Mucosa of descending colon (tissue), 3 donors: ENCODE measurements around the gene LHPP. TPM values are rescaled to one million over a fixed set of nuclear protein-coding genes. Genes with fewer than 3 reads are reported as not detected.

ENCODE experiments used
- ATAC-seq: fragments of 200-7000 bp; cut with Tn5 transposase; one replicate; pipeline ENCODE4 v1.9.1; 2020; ENCODE audit warnings: mild to moderate bottlenecking, moderate library complexity
- DNase-seq, 3 donors: peaks; one replicate each; pipeline ENCODE4 v3.0.0-alpha.2; 2020
- H3K36me3 ChIP-seq: fragments of 200-600 bp; one replicate; pipeline ENCODE4 v1.8.0; 2021; ENCODE audit warnings: low read depth, mild to moderate bottlenecking
- H3K4me1 ChIP-seq: fragments of 200-600 bp; one replicate; pipeline ENCODE4 v1.8.0; 2021; ENCODE audit warnings: low read depth, mild to moderate bottlenecking
- H3K4me3 ChIP-seq: fragments of 200-600 bp; one replicate; pipeline ENCODE4 v1.8.0; 2021; ENCODE audit warnings: mild to moderate bottlenecking
- H3K9me3 ChIP-seq: fragments of 200-600 bp; one replicate; pipeline ENCODE4 v1.8.0; 2021; ENCODE audit warnings: mild to moderate bottlenecking
- intact Hi-C, 2 donors: fragments of 100-400 bp; cut with DNase I in 1 of 2; cut with micrococcal nuclease in 1 of 2; formaldehyde crosslinking; loops; one replicate each; pipeline versions ENCODE4 v1.11.0 to v1.11.1; 2022; cut with DNase I, micrococcal nuclease
- total RNA-seq, 3 donors: library from RNA; stranded (reverse); fragmentation: NEBNext Ultra II Directional in 2 of 3; extraction: Animal tissue kit (Norgen Biotek cat#: 25700) in 2 of 3; gene quantifications; one replicate each; pipeline versions ENCODE4 v1.2.1 to v1.2.4, GENCODE V29; 2021 to 2023
- TF ChIP-seq, protein P1 (sequence below): fragments of 200-600 bp; IDR thresholded peaks from one replicate; pipeline ENCODE4 v1.8.0; 2022; ENCODE audit warnings: antibody characterized with exemption, mild to moderate bottlenecking
- donor health status: DM: no; HTN: no; CAD: no; lungs with moderate emphysema.
- donor health status: DM: no; HTN: no; CAD: no.
- donor health status: DM: no; HTN: yes; CAD: no.

Gene LHPP
- total RNA-seq, 3 donors from 2014 or later = 19.7 to 46.7 (median 26.5) TPM

DNA sequence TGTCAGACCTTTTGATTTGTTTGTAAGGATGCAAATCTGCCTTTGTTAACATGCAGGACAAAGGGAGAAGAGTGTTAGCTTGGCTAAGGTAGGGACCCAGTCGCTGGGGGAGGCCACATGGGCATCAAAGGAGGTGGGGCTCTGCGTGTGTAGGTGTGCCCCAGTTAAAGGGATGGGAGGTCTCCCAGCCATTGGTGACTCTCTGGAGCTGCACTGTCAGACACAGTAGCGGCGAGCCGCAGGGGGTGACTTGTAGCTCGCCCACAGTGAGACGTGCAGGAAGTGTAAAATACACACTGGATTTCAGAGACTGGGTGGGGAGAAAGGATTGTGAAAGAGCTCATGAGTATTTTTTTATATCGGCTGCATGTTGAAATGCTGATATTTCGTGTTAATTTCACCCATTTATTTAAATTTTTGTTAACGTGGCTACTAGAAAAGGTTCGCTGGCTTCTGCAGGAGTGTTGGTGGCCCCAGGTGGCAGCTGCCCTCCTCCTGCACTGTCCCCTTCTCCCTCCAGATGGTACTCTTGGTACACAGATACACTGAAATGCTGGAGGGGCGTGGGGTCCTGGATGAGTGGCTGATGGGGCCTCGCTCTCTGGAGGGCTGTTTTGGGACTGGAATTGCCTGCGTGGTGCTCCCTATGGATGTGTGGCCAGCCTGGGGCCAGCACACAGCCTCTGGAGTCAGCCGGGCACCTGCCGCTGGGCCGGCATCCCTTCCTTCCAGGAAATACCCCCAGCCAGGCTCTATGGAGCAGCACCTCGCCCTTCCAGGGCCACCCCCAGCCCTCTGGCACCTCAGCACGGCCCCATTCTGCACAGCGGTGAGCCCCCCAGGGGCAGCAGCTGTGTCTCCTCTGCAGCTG, 59.2 kb downstream of the LHPP start:
- Histone ChIP-seq H3K36me3 (no peaks in the 10 kb centered on the region), H3K9me3 (no peaks in the 10 kb centered on the region), H3K4me1 (peaks cover 15% of the 10 kb centered on the region), H3K4me3 (no peak overlapping the region)
- DNase-seq (peak in 1 of 3 donors; percentile 36), ATAC-seq (no peak)
- TF ChIP-seq, protein P1, sequence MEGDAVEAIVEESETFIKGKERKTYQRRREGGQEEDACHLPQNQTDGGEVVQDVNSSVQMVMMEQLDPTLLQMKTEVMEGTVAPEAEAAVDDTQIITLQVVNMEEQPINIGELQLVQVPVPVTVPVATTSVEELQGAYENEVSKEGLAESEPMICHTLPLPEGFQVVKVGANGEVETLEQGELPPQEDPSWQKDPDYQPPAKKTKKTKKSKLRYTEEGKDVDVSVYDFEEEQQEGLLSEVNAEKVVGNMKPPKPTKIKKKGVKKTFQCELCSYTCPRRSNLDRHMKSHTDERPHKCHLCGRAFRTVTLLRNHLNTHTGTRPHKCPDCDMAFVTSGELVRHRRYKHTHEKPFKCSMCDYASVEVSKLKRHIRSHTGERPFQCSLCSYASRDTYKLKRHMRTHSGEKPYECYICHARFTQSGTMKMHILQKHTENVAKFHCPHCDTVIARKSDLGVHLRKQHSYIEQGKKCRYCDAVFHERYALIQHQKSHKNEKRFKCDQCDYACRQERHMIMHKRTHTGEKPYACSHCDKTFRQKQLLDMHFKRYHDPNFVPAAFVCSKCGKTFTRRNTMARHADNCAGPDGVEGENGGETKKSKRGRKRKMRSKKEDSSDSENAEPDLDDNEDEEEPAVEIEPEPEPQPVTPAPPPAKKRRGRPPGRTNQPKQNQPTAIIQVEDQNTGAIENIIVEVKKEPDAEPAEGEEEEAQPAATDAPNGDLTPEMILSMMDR = no peak
- intact Hi-C loops = no loop called here

DNA sequence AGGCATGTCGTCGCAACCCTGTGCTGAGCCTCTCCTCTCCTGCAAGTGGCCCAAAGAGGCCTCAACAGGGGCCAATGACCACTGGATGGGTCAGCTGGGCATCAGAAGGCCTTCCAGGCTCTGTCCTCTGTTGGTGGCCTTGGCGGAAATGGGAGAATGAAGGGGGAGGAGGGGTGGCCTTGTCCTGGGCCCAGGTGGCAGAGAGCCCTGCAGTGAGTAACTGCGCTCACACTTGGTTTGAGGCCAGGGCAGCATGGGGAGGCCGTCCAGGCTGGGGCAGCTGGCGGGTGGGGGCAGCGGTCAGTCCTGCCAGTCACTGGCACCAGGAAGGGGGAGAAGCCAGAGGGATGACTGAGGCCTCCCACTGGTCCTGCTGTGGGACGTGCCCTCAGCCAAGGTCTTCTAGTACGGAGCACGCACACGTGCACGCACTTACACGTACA, 59.8 kb downstream of the LHPP start:
- peak in 1 of 3 donors; percentile 26 for DNase-seq
- TF ChIP-seq, protein P1 = no peak
- Histone ChIP-seq H3K4me1 (peaks cover 15% of the 10 kb centered on the region), H3K4me3 (no peak overlapping the region), H3K9me3 (no peaks in the 10 kb centered on the region), H3K36me3 (no peaks in the 10 kb centered on the region)
- ATAC-seq = no peak
- intact Hi-C loops = no loop called here

DNA sequence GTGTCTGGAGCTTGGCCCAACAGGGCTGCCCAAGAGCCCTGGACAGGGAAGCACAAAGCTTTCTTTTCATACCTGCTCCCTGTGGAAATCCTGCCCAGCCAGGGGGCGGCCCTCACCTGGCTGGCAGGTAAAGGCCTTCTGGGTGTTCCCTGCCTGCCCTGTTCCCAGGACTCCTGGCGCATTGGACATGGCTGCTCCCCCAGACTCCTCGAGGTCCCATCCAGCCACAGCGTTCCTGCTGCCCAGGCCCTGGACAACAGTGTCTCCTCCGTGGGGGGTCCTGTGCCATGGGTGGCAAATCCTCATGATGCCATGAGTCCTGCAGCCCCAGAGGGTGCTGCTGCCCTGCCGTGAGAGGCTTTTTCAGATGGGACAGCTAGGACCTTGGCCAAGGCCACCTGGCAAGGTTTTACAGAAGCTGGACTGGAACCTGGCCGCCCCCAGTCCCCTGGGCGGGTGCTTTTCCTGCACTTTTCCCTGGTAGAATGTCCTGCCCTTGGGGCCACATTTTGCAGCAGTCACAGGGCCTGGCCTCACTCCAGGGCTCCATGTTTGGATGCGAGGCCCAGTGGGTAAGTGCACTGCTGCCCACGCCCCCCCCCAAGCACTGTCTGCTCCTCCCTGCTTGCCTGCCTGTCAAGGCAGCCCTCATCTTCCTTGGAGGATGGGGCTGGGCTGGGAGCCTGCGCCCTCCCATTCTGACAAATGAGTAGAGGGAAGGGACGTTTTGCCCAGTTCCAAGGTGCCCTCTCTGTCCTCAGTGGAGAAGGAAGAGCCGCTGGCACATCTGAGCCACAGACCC, 60.7 kb downstream of the LHPP start:
- Histone ChIP-seq H3K4me1 (peaks cover 15% of the 10 kb centered on the region), H3K9me3 (no peaks in the 10 kb centered on the region), H3K4me3 (no peak overlapping the region), H3K36me3 (no peaks in the 10 kb centered on the region)
- ATAC-seq (no peak), DNase-seq (peak in 1 of 3 donors; percentile 47)
- intact Hi-C loops = no loop called here
- TF ChIP-seq, protein P1 = no peak

DNA sequence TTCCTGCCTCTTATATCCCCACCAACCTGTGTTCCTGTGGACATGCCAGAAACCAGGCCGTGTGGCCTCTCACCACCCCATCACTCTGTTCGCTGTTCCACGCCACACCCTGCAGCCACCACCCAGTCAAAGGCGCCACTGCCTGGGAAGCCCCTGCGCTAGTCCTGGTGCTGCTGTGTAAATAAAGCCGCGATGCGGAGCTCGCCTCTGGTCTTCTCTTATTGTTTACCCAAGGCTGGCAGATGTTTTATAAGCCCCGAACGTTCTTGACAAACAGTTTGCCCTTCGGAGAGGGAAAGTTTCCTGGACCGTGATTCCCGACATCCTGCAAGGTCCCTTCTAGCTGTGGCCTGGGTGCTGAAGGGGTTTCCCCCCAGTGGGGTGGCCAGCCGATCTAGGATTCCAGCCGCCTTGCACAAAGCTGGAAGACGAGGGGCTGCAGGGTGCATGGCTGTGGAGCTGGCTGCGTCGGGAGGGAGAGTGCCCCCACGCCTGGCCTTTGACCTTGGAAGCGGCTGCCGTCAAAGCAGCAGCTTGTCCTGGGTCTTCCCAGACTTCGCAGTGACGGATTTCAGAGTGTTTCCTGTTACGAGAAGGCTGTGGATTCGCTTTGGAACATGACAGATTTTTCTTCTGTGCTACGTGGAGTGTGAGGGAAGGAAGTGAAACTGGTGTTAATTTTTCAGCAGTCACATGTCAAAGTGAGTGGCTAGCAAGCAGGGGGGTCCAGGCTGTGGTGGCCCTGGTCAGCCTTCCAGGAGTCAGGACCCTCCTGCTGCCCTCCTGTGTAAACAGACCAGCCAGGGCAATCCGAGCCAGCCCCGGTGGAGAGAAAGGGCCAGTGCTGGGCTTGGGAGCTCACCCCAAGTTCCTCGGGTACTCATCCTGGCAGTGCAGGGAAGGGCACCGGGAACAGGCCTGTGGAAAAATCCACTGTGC, 61.6 kb downstream of the LHPP start:
- no peak overlapping the region for H3K4me3 ChIP-seq
- no peaks in the 10 kb centered on the region for H3K36me3 ChIP-seq
- intact Hi-C loops = no loop called here
- peaks cover 15% of the 10 kb centered on the region for H3K4me1 ChIP-seq
- TF ChIP-seq, protein P1 = no peak
- DNase-seq (peak; percentile 66 to 71 (median 68)), ATAC-seq (peak; percentile 83)
- no peaks in the 10 kb centered on the region for H3K9me3 ChIP-seq

DNA sequence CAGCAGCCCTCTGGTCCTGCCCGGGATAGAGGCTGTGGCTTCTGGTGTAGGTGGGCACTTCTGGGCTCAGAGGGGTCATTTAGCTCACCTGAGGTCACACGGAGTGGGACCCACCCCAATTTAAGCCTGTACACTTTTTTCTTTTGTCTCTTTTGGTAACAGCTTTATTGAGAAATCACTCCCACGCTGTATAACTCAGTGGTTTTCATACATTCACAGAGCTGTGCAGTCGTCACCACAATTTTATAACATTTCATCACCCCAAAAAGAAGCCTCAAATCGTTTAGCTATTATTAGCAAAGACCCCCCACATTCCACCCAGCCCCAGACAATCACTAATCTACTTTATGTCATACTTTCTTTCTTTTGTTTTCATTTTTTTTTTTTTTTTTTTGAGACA, 62.3 kb downstream of the LHPP start:
- intact Hi-C loops = no loop called here
- TF ChIP-seq, protein P1 = no peak
- peaks cover 15% of the 10 kb centered on the region for H3K4me1 ChIP-seq
- DNase-seq = peak in 1 of 3 donors; percentile 21
- no peak overlapping the region for H3K4me3 ChIP-seq
- H3K36me3 ChIP-seq = no peaks in the 10 kb centered on the region
- ATAC-seq = no peak
- no peaks in the 10 kb centered on the region for H3K9me3 ChIP-seq
